Stimulated activated CD8-positive, alpha-beta memory T cell treated with anti-CD3 and anti-CD28 coated beads, Interleukin-12 subunit alpha, Interleukin-12 subunit beta, amount 100 ng/mL, for 24 hours (primary cell): ENCODE measurements around the gene KRT77.
"Not testable (repeated sequence)": the region's sequence is repeated elsewhere in the genome, so short reads cannot be mapped to it uniquely, and the experiment has no call there.

Source experiments
- DNase-seq: peaks from one replicate; pipeline ENCODE4 v3.0.0-alpha.2; 2020; ENCODE audit errors: extremely low read depth

Gene KRT77

DNA sequence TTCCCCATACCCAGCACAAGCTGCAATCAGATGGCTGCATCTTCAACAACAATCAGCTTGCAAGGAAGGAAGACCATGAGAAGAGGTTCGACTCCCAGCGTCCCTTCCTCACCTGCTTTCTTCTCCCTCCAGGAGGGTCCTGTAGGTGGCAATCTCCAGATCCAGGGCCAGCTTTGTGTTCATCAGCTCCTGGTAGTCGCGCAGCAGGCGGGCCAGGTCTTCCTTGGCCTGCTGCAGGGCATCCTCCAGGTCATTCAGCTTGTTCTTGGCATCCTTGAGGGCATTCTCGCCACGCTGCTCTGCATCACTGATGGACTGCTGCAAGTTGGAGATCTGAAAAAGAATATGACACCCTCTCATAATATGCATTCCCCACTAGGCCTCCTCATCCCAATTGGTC lies 27.2 kb downstream of the KRT77 start:
- DNase-seq, result no peak

DNA sequence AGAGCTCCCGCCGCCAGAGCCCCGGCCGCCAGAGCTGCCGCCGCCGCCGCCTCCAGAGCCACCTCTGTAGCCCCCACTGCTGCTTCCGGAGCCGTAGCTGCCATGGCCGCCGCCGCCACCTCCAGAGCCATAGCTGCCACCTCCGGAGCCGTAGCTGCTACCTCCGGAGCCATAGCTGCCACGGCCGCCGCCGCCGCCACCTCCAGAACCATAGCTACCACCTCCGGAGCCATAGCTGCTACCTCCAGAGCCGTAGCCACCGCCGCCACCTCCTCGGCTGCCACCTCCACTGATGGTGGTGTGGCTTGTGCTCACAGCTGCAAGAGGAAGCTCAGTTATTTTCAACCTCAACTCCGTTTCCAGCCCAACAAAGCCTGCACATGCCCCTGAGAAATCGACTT lies 28.0 kb downstream of the KRT77 start:
- no peak for DNase-seq

DNA sequence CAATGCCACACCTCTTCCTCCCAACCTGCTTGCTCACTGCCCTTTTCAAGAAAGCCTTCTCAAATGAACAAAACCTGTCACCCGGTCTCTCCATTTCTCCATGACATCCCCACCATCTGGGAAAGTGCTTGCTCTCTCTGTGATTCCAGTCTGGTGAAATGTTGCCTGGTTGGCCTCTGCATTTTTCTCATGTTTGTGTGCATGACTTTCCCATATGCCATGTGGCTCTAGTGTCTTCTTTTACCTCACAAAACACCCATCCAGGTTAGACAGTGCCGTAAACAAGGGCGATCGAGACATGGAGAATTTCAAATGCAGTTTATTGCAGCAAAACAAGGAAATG lies 28.9 kb downstream of the KRT77 start:
- no peak for DNase-seq

DNA sequence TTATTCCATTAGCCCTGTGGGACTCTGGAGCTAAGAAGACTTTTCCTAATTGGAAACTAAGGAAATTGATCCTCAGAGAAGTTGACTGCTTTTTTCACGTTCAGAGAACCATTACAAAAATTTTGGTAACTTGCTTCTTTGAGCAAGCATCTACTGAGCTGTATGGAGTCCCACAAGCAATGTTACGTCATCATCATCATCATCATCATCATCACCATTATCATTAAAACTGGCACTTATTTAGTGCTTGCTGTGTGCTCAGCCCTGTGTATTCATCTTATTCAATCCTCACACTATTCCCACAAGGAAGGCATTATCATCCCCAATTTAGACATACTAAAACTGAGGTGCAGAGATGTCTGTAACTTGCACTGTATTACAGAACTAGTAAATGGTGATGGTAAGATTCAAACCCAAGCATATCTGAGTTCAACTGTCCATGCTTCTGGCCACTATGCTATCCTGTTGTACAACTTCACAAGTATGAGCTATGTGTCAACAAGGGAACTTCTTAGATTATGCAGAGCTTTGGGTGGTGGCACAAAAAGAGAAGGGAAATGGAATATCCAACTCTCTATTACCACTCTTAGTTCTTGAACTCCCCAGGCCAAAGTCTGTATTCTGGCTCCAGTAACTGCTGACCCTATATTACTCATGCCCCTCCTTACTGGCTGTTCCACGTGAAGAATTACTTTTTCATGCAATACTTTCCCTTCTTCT lies 29.5 kb downstream of the KRT77 start:
- no peak for DNase-seq

DNA sequence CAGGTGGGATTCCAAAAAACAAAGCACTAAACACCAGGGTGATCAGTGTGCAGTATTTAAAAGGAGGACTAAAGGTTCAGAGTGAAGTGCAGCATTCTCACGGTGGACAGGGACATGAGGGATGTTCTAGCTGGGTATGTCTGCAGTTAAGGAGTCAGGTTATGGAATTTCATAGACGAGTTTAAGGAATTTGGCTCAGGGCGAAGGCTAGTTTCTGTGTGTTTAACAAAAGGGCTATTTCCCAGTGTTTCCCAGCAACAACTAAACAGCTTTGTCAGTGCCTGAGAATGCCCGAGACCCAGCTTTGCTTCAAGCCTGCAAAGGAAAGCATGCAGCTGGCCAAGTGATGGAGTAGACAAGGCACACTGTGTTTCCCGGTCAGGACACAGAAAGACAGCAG lies 30.1 kb downstream of the KRT77 start:
- no peak for DNase-seq

DNA sequence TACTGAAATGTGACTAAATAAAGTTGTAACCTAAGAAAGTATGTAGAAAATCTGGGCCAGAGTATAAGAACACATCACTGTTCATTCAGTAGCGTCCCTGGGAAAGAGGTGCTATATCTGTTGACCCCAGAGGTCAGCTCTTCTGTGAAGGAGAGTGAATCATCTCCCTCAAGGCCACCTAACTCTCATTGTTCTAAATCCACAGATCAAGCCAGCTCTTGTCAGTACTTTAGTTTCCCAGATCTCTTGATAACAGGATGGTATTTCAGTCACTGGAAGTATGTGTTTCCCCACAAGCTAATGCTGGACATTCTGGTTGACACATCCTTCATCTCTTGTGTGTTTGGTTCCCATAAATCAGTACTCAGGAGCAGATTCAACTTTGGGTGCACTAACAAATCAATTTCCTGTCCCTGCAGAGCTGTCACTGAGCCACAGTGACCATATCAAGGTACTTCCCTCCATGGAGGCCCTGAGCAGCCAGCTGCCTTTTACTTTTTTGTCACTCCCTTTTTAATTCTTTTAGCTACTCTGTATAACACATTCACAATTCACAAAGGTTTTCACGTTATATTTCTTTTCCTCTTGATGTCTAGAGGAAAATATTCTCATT lies 30.9 kb downstream of the KRT77 start:
- DNase-seq, result no peak

DNA sequence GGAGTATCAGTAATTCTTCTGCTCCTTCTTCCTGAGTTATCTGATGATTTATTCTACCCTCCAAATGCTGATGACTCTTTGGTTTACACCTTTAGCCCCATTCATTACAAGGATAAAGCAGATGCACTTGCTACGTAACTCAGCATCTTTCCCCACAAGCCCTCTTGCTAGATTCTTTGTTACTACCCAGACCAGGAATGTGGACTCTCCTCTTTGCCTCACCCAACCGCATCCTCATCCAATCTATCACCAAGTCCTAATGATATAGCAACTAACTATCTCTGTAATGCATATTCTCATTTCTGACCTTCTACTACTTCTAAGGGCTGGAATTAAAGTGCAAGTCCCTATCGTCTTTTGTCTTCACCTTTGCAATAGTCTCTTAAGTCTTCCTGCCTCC lies 32.4 kb downstream of the KRT77 start:
- DNase-seq, result no peak

DNA sequence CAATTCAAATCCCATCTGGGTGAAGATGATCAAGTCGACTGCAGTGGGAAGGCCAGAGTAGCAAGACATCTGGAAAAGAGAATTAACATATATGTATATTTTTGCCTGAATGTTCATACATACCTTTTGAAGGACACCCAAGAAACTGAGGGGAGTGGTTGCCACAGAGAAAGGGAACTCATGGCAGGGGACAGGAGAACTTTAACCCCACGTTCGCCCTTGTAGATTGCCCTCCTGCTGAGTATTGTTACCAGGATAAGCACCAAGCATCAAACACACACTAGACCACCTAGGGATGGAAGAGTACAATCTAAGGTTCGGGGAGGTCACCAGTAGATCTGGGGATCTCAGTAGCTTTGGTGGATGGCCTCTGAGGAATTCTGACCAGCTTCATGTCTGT lies 32.8 kb downstream of the KRT77 start:
- DNase-seq, result no peak

DNA sequence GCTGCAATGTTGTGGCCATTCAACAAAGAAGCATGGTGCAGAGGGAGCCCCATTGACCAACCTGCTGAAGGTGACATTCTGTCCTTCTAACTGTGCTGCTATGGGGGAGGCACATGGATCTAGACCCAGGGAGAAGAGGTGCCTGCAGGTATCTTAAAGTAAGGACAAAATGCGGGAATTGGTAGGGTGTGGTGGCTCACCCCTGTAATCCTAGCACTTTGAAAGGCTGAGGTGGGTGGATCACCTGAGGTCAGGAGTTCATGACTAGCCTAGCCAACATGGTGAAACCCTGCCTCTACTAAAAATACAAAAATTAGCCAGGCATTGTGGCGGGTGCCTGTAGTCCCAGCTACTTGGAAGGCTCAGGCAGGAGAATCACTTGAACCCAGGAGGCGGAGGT lies 33.4 kb downstream of the KRT77 start:
- not testable (repeated sequence) for DNase-seq

DNA sequence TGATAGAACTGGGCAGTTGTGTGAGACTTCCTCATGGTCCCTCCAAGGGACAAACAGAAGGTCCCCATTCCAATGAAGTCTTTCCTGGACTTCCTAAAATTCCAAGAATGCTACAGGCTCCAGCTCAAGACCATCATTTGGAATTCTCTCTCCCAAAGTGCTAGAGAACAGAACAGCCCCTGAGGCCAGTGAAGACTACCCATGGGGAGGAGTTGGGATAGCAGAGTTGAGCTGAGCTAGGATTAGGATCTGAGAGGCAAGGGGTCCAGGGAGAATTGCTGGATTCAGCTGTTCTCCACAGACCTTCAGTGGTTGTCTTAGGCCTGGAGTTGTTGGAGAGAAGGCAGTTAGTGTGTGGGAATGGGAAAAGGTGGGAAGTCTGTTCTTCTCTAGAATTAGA lies 33.9 kb downstream of the KRT77 start:
- no peak for DNase-seq

DNA sequence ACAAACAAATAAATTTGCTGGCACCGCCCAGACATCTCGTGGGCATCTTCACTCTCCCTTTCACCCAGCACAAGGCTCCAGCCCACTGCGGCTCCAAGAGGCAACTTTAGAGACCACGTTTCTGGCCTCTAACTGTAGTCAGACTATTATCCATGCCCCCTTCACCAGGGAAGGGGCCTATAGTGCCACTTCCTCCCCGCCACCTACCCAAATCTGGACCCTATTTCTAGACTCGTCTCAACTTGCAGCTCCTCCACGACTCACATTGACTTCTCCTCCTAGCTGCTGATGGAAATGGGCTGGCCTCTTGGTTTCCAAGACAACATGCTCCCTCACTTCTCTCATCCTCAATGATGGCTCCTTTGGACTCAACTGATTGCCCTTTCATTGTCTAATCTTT lies 35.4 kb downstream of the KRT77 start:
- DNase-seq, result no peak

DNA sequence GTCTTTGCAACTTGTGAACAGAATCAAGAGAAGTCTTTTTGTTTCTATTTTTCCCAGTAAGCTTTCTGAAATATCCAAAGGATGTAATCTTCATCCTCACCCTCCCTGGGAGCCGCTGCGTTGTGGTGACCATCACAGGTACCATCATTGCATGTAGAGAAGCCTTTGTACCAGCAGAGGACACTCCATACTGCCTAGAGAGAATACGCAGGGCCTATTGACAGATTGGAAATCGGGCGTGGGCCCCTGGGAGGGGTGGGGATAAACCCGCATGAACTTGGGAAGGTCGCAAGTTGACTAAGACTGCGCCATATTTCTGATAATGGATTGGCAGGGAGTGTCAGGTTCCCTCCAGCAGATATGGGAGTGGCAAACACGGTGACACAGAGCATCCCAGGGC lies 35.8 kb downstream of the KRT77 start:
- DNase-seq, result no peak

DNA sequence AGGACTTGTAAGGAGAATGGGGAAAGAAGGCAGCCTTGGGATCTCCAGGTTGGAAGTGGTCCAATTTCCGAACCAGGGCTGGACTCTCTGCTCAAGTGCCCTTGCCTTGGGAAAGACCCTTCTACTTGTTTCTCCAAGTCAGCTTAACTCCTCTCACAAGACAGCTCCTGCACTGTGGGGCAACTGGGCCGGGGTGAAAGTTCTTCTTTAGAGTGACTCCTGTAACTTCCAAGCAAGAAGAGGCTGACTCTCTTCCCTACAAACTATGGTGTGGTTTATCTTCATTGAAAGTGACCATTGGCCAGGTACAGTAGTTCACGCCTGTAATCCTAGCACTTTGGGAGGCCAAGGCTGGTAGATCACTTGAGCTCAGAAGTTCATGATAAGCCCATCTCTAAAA lies 36.9 kb downstream of the KRT77 start:
- DNase-seq, result no peak

DNA sequence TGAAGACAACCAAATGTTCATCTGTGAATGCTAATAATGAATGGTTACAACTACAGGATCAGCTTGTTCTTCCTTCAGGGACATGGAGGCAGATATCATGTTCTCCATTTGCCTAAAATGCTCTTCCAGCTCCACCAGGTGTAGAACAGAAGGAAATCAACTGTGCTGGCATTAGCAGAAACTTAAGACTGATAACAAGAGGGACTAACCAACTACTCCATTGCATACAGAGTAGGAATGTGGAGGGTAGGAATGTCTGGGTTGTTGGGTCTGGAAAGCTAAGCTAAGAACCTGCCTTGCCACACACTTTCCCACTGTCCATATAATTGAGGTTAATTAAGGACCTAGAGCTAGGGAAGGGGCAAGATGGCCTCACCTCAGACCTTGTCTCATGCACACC lies 39.9 kb downstream of the KRT77 start:
- DNase-seq, result no peak

DNA sequence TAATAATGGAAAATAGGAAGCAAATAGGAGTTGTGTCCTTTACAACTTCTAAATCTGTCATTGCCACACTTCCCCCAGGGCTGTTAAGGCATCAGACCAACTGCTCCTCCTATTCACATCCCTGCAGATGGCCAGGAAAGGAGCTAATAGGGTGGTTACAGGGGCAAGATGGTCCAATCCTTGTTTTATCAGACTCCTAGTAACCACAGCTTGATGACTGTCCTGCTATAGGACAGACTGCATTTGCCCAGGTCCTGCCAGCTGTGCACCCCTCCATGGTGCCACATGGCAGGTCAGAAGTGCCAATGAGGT lies 40.5 kb downstream of the KRT77 start:
- no peak for DNase-seq

DNA sequence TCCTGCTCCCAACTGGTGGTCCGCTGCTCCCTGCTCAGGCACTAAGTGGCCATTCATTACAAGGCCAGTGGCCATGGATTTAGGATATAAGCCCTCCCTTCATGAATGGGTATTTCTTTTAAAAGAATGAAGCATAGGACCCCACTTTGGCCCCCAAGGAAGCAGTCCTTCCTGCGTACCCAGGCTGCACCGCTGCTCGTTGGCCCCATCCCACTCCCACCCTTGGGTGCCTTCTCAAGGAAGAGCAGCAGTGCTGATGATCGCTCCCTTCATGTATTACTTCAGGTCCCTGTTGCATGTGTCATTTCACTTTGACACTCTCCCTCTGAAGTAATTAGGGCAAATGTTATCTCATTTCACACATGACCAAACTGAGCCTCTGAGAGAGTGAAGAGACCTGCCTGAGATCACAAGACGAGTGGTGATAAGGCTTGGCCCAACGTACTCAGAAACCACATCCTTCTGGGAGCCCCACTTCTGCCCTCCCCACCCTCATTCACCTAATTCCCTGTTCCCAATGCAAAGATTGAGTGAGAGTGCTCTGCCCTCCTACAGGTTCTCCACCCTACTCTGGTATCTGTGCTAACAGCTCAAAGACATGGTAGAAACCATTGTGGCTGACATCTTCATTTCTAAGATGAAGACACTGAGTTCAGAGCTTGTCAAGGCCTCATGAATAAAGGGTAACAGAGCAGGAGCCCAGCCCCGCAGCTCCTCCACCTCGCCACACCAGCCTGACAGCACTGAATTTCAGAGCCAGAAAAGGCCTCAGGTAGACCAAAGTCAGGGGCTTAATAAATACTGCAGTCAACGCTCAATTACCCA lies 41.0 kb downstream of the KRT77 start:
- no peak for DNase-seq

DNA sequence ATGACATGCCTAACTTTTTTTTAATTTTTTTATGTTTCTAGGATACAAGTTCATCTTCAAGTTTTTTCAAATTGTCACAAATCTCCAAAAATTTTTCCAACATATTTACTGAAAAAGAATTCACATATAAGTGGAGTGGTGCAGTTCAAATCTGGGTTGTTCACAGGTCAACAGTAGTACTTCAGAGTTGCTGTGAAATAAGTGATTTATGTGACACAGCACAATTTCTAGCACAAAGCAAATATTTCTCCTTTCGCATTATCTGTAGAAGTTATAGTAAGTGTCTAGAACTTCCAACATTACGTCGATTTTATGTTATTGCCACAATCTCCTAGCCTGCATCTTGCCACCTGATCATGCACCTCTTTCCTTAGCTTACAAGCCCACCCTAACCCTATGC lies 41.7 kb downstream of the KRT77 start:
- DNase-seq, result no peak

DNA sequence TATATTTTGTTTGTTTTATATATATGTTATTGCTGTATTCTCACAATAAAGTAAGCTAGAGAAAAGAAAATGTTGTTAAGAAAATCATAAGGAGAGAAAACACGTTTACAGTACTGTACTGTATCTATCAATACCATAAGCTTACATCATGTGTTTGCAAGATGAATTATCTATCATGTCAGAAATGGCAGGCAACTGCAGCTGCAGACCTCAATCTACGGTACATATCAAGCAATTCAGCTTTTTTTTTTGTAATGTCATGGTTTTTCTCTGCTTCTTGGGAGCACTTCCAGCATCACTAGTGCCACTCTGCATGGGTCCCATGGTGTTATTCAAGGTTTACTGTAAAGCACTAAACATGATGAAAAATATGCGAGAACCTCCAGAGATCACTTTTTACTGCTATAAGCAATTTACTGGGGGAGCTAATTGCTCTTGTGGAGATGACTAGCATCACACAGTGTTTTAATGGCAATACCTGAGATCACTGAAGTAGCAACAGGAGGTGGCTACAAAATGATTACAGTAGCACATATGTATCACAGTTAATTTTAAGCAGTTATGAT lies 42.3 kb downstream of the KRT77 start:
- DNase-seq, result no peak

DNA sequence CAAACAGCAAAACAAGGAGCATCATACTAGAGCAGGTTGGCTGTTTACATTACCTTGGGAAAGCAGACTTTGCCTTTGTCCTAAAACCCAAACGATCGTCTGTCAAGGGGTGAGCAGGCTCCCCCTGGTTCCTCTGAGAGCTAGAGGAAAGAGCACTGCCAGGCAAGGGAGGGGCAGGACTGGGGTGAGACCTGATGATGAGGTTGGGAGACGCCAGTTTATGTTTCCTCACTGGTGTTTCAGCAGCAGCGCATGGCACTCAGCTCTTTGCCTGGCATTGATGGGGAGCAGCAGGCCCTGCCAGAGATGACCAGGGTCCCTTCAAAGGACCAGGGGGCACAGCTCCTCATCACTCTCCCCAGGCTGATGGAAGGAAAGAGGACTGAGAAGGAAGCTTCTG lies 43.4 kb downstream of the KRT77 start:
- no peak for DNase-seq

DNA sequence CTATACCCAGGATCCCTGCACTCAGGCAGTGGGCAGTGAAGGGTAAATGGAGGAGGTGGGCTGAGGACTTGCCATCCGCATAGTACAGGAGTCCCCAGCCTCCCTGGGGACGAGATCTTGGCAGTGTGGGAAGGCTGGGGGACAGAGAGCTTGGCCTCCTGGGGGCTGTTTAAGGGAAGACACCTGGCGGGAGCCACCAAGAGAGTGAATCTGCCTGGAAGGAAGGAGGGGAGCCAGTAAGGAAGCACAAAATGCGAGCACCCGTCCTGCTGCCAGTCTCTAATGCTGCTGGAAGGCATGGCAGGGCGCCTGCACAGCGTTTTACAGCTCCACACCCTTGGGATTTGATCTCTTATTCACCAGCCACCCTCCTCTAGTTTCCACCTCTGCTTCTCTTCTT lies 43.9 kb downstream of the KRT77 start:
- DNase-seq, result no peak

DNA sequence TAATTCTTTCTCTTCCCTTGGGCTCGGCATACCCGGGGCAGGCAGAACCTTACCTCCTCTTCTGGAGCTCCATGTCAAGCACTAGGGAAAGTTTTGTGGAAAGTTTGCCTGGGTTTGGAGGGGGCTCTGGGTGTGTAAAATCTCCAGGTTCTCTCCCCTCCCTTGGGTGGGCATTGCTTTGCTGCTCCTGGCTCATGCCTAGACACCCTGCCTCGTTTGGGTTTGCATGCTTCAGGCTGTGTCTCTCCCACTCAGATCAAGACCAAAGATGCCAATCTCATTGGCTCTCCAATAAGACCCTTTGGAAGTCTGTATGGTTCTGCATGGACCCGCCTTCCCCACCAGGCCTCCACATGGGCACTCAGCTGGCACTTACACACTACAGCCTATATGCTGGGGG lies 45.1 kb downstream of the KRT77 start:
- no peak for DNase-seq

DNA sequence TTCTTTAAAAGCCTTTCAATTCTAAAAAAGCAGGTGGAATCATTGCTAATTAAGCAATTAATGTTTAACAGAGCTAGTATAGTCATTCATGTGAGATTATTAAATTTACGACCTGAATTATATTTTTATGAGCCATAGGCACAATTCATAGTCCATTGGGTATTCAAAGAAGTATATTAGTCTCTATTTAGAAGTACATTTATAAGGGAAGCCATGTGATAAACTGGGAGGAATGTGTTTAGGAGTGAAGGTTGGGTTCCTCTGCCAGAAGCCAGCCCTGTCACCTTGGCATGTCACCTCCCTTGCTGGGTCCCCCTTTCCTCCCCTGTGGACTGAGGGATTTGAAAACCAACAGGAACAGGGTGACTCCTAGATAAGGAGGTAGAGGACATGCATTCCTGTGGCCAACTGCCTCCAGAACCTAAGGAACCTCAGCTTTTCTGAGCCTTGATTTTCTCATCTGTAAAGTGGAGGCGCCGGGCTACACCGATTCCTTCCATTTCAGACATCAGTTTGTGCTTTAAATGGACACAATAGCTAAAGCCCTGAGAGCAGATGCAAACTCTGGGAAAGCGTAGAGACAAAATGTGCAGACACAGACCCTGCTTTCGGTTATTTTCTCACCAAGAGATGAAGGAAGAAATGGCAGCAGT lies 45.9 kb downstream of the KRT77 start:
- no peak for DNase-seq

DNA sequence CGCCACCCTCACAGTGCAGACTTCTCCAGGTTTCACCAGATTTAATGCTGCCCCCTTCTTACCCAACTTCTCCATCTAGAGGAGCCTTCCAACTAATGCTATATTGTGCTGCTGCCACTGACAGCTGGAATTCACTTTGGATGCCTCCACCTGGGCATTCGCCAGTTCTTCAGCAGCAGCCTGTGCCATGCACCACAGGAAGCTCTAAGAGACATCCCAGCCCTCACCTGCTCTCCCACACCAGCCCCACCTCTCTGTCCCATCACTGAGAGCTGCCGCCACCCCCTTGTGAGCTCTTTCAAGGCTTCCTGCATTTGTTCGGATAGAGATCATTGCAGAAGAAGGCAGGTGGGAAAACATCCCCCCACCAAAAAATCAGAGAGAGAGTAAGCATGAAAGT lies 46.7 kb downstream of the KRT77 start:
- no peak for DNase-seq
